IPS-20b (cell line): ENCODE measurements around the gene LSMEM2.

ENCODE experiments used
- H3K27ac ChIP-seq: one replicate; pipeline ENCODE4 v1.5.1; 2013; ENCODE audit warnings: low read length
- H3K27me3 ChIP-seq: 2 replicates; pipeline ENCODE4 v1.6.1; 2013; ENCODE audit warnings: mild to moderate bottlenecking, low read length, inconsistent platforms; ENCODE audit not compliant: insufficient read depth
- H3K36me3 ChIP-seq: 2 replicates; pipeline ENCODE4 v1.6.1; 2013; ENCODE audit warnings: low read depth, mild to moderate bottlenecking, inconsistent platforms, low read length, moderate library complexity; ENCODE audit not compliant: insufficient read depth
- H3K4me1 ChIP-seq: 2 replicates; pipeline ENCODE4 v1.6.1; 2013; ENCODE audit warnings: mild to moderate bottlenecking, control low read depth, inconsistent platforms, low read length, moderate library complexity; ENCODE audit not compliant: insufficient read depth
- H3K4me3 ChIP-seq: 2 replicates; pipeline ENCODE4 v1.5.1; 2013; ENCODE audit warnings: mild to moderate bottlenecking, low read length, inconsistent platforms
- H3K9ac ChIP-seq: 2 replicates; pipeline ENCODE4 v1.6.1; 2013; ENCODE audit warnings: low read depth, mild to moderate bottlenecking, inconsistent platforms, low read length, moderate library complexity
- H3K9me3 ChIP-seq: 2 replicates; pipeline ENCODE4 v1.6.1; 2013; ENCODE audit warnings: mild to moderate bottlenecking, low read depth, low read length, inconsistent platforms; ENCODE audit not compliant: insufficient read depth

Gene LSMEM2

GRCh38 chr3:50331364-50331907 is 52.5 kb downstream of the LSMEM2 start:
- Histone ChIP-seq H3K27me3 (no peaks in the 10 kb centered on the region), H3K27ac (no peak overlapping the region), H3K9ac (no peak overlapping the region), H3K36me3 (peaks cover 48% of the 10 kb centered on the region), H3K9me3 (no peaks in the 10 kb centered on the region), H3K4me1 (no peaks in the 10 kb centered on the region; the same call in 1 of the 2 replicates), H3K4me3 (no peak overlapping the region)

GRCh38 chr3:50333744-50334328 is 54.9 kb downstream of the LSMEM2 start:
- H3K27me3 ChIP-seq = peaks cover 12% of the 10 kb centered on the region
- H3K27ac ChIP-seq = no peak overlapping the region
- no peaks in the 10 kb centered on the region for H3K9me3 ChIP-seq
- H3K9ac ChIP-seq = no peak overlapping the region
- no peak overlapping the region for H3K4me3 ChIP-seq
- H3K4me1 ChIP-seq = no peaks in the 10 kb centered on the region; the same call in 1 of the 2 replicates
- H3K36me3 ChIP-seq = peaks cover 48% of the 10 kb centered on the region

- Histone ChIP-seq H3K36me3 (peaks cover 44% of the 10 kb centered on the region), H3K4me1 (no peaks in the 10 kb centered on the region; the same call in 1 of the 2 replicates), H3K4me3 (no peak overlapping the region), H3K9ac (no peak overlapping the region), H3K27me3 (peaks cover 18% of the 10 kb centered on the region), H3K9me3 (no peaks in the 10 kb centered on the region), H3K27ac (no peak overlapping the region)
Observed at GRCh38 chr3:50334339-50335075, 55.6 kb downstream of the LSMEM2 start.

GRCh38 chr3:50336452-50337174 is 57.7 kb downstream of the LSMEM2 start:
- peak overlapping the region; percentile 90 for H3K9ac ChIP-seq
- peaks cover 39% of the 10 kb centered on the region for H3K27me3 ChIP-seq
- H3K4me1 ChIP-seq = no peaks in the 10 kb centered on the region; the same call in 1 of the 2 replicates
- H3K36me3 ChIP-seq = peaks cover 23% of the 10 kb centered on the region
- H3K27ac ChIP-seq = peak overlapping the region; percentile 7
- H3K9me3 ChIP-seq = no peaks in the 10 kb centered on the region
- H3K4me3 ChIP-seq = peak overlapping the region; percentile 90

- H3K9me3 ChIP-seq = no peaks in the 10 kb centered on the region
Observed at GRCh38 chr3:50337175-50337861, 58.4 kb downstream of the LSMEM2 start.

More at GRCh38 chr3:50337175-50337861, 58.4 kb downstream of the LSMEM2 start:
- Histone ChIP-seq H3K27ac (peak overlapping the region; percentile 7), H3K4me1 (no peaks in the 10 kb centered on the region; the same call in 1 of the 2 replicates), H3K36me3 (peaks cover 16% of the 10 kb centered on the region), H3K4me3 (peak overlapping the region; percentile 90), H3K9ac (peak overlapping the region; percentile 90; the same call in 1 of the 2 replicates), H3K27me3 (peaks cover 46% of the 10 kb centered on the region)
